HEK293 (cell line): ENCODE results near the gene KLHL17.

Experiments used
- CTCF ChIA-PET: fragments of 350-600 bp; formaldehyde crosslinking; extraction: SDS; loops from one replicate; lab custom pipeline; 2021; ENCODE audit warnings: antibody characterized with exemption; lab: Yijun Ruan, JAX
- POLR2A ChIA-PET: fragments of 300-600 bp; formaldehyde crosslinking; extraction: SDS; loops from one replicate; lab custom pipeline; 2020; ENCODE audit warnings: antibody characterized with exemption, inconsistent platforms; lab: Yijun Ruan, JAX
- H3K27ac ChIP-seq: fragments of 200-500 bp; sonication (Bioruptor generic); 2 replicates; pipeline ENCODE4 v1.5.1; 2014; ENCODE audit warnings: low read depth, low read length, control low read depth, inconsistent platforms; ENCODE audit errors: extremely low read depth
- H3K36me3 ChIP-seq, 2 experiments: fragments of 200-500 bp in 1 of 2; sonication (Bioruptor generic) in 1 of 2; 1 replicate in 1 of 2; 2 replicates in 1 of 2; pipeline ENCODE4 v1.5.1; 2014 to 2017; ENCODE audit warnings: inconsistent platforms in 2 of 2, low read length in 2 of 2; ENCODE audit not compliant: control insufficient read depth in 2 of 2, insufficient read depth in 1 of 2
- H3K4me1 ChIP-seq: fragments of 200-500 bp; sonication (Bioruptor generic); 2 replicates; pipeline ENCODE4 v1.5.1; 2014; ENCODE audit warnings: mild to moderate bottlenecking, low read length, inconsistent platforms; ENCODE audit not compliant: control insufficient read depth, insufficient read depth
- H3K4me3 ChIP-seq: 2 replicates; pipeline ENCODE4 v1.5.1; 2011; ENCODE audit warnings: low read depth, mild to moderate bottlenecking, control low read depth, low read length, moderate library complexity
- H3K9me3 ChIP-seq: fragments of 200-500 bp; sonication (Bioruptor generic); 2 replicates; pipeline ENCODE4 v1.5.1; 2014; ENCODE audit warnings: low read depth, low read length, inconsistent platforms; ENCODE audit not compliant: control insufficient read depth, insufficient read depth
- BCL11A ChIP-seq: fragments of 450-650 bp; formaldehyde crosslinking; IDR thresholded peaks from 2 replicates; pipeline ENCODE4 v1.5.1; 2016; ENCODE audit warnings: low read depth, missing biosample characterization, missing genetic modification characterization
- BCL11B ChIP-seq: fragments of 450-650 bp; formaldehyde crosslinking; IDR thresholded peaks from 2 replicates; pipeline ENCODE4 v1.5.1; 2016; ENCODE audit warnings: low read depth, missing biosample characterization, missing genetic modification characterization
- BCL6B ChIP-seq: fragments of 450-650 bp; formaldehyde crosslinking; IDR thresholded peaks from 2 replicates; pipeline ENCODE4 v1.5.1; 2017; ENCODE audit warnings: missing biosample characterization, missing genetic modification characterization
- EGR2 ChIP-seq: fragments of 450-650 bp; formaldehyde crosslinking; IDR thresholded peaks from 2 replicates; pipeline ENCODE4 v1.5.1; 2016; ENCODE audit warnings: low read depth, missing biosample characterization, missing genetic modification characterization
- GLIS1 ChIP-seq: fragments of 450-650 bp; formaldehyde crosslinking; IDR thresholded peaks from 2 replicates; pipeline ENCODE4 v1.5.1; 2016; ENCODE audit warnings: missing biosample characterization, missing genetic modification characterization
- KLF1 ChIP-seq: fragments of 450-650 bp; formaldehyde crosslinking; IDR thresholded peaks from 2 replicates; pipeline ENCODE4 v1.5.1; 2016; ENCODE audit warnings: missing biosample characterization, missing genetic modification characterization
- KLF8 ChIP-seq: fragments of 450-650 bp; formaldehyde crosslinking; IDR thresholded peaks from 2 replicates; pipeline ENCODE4 v1.5.1; 2016; ENCODE audit warnings: missing biosample characterization, missing genetic modification characterization
- MEIS1 ChIP-seq: sonication (generic); formaldehyde crosslinking; IDR thresholded peaks from 2 replicates; pipeline ENCODE4 v1.8.1; 2022; ENCODE audit warnings: missing genetic modification reagents, mild to moderate bottlenecking, borderline replicate concordance
- PRDM1 ChIP-seq: fragments of 450-650 bp; formaldehyde crosslinking; IDR thresholded peaks from 2 replicates; pipeline ENCODE4; 2016; ENCODE audit warnings: missing biosample characterization, missing genetic modification characterization
- SCRT2 ChIP-seq: fragments of 450-650 bp; formaldehyde crosslinking; IDR thresholded peaks from 2 replicates; pipeline ENCODE4 v1.5.1; 2016; ENCODE audit warnings: missing biosample characterization, missing genetic modification characterization
- ZFHX2 ChIP-seq: fragments of 450-650 bp; formaldehyde crosslinking; conservative IDR thresholded peaks from 2 replicates; pipeline ENCODE4 v1.5.1; 2016; ENCODE audit warnings: missing biosample characterization, missing genetic modification characterization
- ZNF19 ChIP-seq: fragments of 450-650 bp; formaldehyde crosslinking; IDR thresholded peaks from 2 replicates; pipeline ENCODE4; 2016; ENCODE audit warnings: missing biosample characterization, missing genetic modification characterization, low read depth
- ZNF239 ChIP-seq: fragments of 450-650 bp; formaldehyde crosslinking; IDR thresholded peaks from 2 replicates; pipeline ENCODE4 v1.5.1; 2016; ENCODE audit warnings: missing biosample characterization, missing genetic modification characterization
- ZNF266 ChIP-seq: fragments of 450-650 bp; formaldehyde crosslinking; IDR thresholded peaks from 2 replicates; pipeline ENCODE4 v1.5.1; 2016; ENCODE audit warnings: missing biosample characterization, missing genetic modification characterization, low read depth
- ZNF366 ChIP-seq: fragments of 450-650 bp; formaldehyde crosslinking; conservative IDR thresholded peaks from 2 replicates; pipeline ENCODE4 v1.5.1; 2016; ENCODE audit warnings: missing biosample characterization, missing genetic modification characterization
- ZNF580 ChIP-seq: fragments of 450-650 bp; formaldehyde crosslinking; IDR thresholded peaks from 2 replicates; pipeline ENCODE4 v1.5.1; 2016; ENCODE audit warnings: missing biosample characterization, missing genetic modification characterization
- ZNF596 ChIP-seq: fragments of 450-650 bp; IDR thresholded peaks from 2 replicates; pipeline ENCODE4 v1.5.0; 2018; ENCODE audit warnings: missing biosample characterization, mild to moderate bottlenecking, missing genetic modification characterization, moderate library complexity
- ZNF600 ChIP-seq: fragments of 450-650 bp; formaldehyde crosslinking; IDR thresholded peaks from 2 replicates; pipeline ENCODE4 v1.5.1; 2016; ENCODE audit warnings: missing biosample characterization, missing genetic modification characterization
- ZNF645 ChIP-seq: fragments of 450-650 bp; formaldehyde crosslinking; IDR thresholded peaks from 2 replicates; pipeline ENCODE4; 2016; ENCODE audit warnings: missing biosample characterization, missing genetic modification characterization
- ZNF792 ChIP-seq: fragments of 450-650 bp; formaldehyde crosslinking; IDR thresholded peaks from 2 replicates; pipeline ENCODE4 v1.5.1; 2016; ENCODE audit warnings: missing biosample characterization, missing genetic modification characterization
- ZSCAN16 ChIP-seq: fragments of 450-650 bp; formaldehyde crosslinking; IDR thresholded peaks from 2 replicates; pipeline ENCODE4 v1.5.1; 2016; ENCODE audit warnings: missing biosample characterization, missing genetic modification characterization

KLHL17 gene

GRCh38 chr1:972726-973458 lies 12.5 kb downstream of the KLHL17 start:
- Histone ChIP-seq H3K9me3 (no peaks in the 10 kb centered on the region), H3K4me1 (peaks cover 3% of the 10 kb centered on the region; the same call in 1 of the 2 replicates), H3K4me3 (no peak overlapping the region)
- CTCF ChIA-PET: no interaction called here
- TF ChIP-seq BCL6B (tag by site-specific recombination) (no peak), ZFHX2 (peak; percentile 14; the same call in 1 of the 2 replicates), ZNF792 (tag by site-specific recombination) (no peak), ZNF600 (tag by site-specific recombination) (peak; percentile 81)
- TF ChIP-seq, all 188 proteins: peak for 2
- H3K36me3 ChIP-seq: no peaks in the 10 kb centered on the region
- POLR2A ChIA-PET: interaction anchor here (0.6 to 0.8 kb wide), 2 partner anchors 8 kb away, joined by 3 read pairs; no protein-coding TSS in a partner anchor
- H3K27ac ChIP-seq: no peak overlapping the region

- POLR2A ChIA-PET: interaction anchor here (0.7 kb wide), 1 partner anchor 40 kb away, joined by 3 read pairs; no protein-coding TSS in a partner anchor
- CTCF ChIA-PET: interaction anchor here (1.0 kb wide), 1 partner anchor 69 kb away, joined by 4 read pairs; no protein-coding TSS in a partner anchor
- no peak overlapping the region for H3K27ac ChIP-seq
- no peaks in the 10 kb centered on the region for H3K9me3 ChIP-seq
- TF ChIP-seq EGR2 (tag by site-specific recombination) (peak; percentile 37; the same call in 1 of the 2 replicates), KLF1 (tag by site-specific recombination) (no peak)
- H3K4me3 ChIP-seq: no peak overlapping the region
- peaks cover 3% of the 10 kb centered on the region; the same call in 1 of the 2 replicates for H3K4me1 ChIP-seq
- no peaks in the 10 kb centered on the region for H3K36me3 ChIP-seq
These were observed 13.3 kb downstream of the KLHL17 start for GRCh38 chr1:973459-974292.

GRCh38 chr1:974293-974640 lies 13.9 kb downstream of the KLHL17 start:
- Histone ChIP-seq H3K4me1 (peaks cover 3% of the 10 kb centered on the region; the same call in 1 of the 2 replicates), H3K9me3 (no peaks in the 10 kb centered on the region), H3K27ac (no peak overlapping the region), H3K4me3 (no peak overlapping the region), H3K36me3 (no peaks in the 10 kb centered on the region)
- ChIA-PET POLR2A (interaction anchor here (0.7 kb wide), 2 partner anchors 21 to 41 kb away, joined by 3 to 4 read pairs; no protein-coding TSS in a partner anchor), CTCF (interaction anchor here (1.0 kb wide), 1 partner anchor 69 kb away, joined by 4 read pairs; no protein-coding TSS in a partner anchor)
- TF ChIP-seq ZNF266 (tag by site-specific recombination) (no peak), GLIS1 (tag by site-specific recombination) (peak; percentile 61), SCRT2 (tag by site-specific recombination) (0 out of 2 replicates have a peak, but pooled peaks have one; percentile 11)

GRCh38 chr1:974687-975328 lies 14.4 kb downstream of the KLHL17 start:
- ChIA-PET CTCF (interaction anchor here (0.6 to 1.8 kb wide), 4 partner anchors 15 to 105 kb away, joined by 3 to 21 read pairs (median 4); partner anchors contain the start of gene NOC2L), POLR2A (interaction anchor here (0.7 to 1.9 kb wide), 6 partner anchors 8 to 41 kb away, joined by 3 to 12 read pairs (median 5); partner anchors contain the start of gene PLEKHN1)
- Histone ChIP-seq H3K4me3 (no peak overlapping the region), H3K4me1 (peaks cover 3% of the 10 kb centered on the region; the same call in 1 of the 2 replicates), H3K9me3 (no peaks in the 10 kb centered on the region), H3K27ac (no peak overlapping the region), H3K36me3 (no peaks in the 10 kb centered on the region)
- TF ChIP-seq ZNF580 (tag by site-specific recombination) (no peak), ZNF239 (no peak), ZNF596 (tag by site-specific recombination) (peak; percentile 90), MEIS1 (CRISPR knock-in tag) (no peak), ZSCAN16 (tag by site-specific recombination) (no peak), ZNF19 (tag by site-specific recombination) (no peak), BCL11B (tag by site-specific recombination) (peak; percentile 100), PRDM1 (tag by site-specific recombination) (peak; percentile 79), BCL11A (tag by site-specific recombination) (peak; percentile 100), KLF8 (tag by site-specific recombination) (peak; percentile 43; the same call in 1 of the 2 replicates), ZNF645 (tag by site-specific recombination) (no peak), ZNF366 (tag by site-specific recombination) (peak; percentile 93)
